Measurements from ENCODE around the gene ZNF708. TPM values are rescaled to one million over a fixed set of nuclear protein-coding genes. Genes with fewer than 3 reads are reported as not detected.

ZNF708 gene
- total and polyA plus RNA-seq, 9 of the 15 experiments (the other 6 are each of a cell fraction or from before 2014, with no cell fraction given) = 2.9 to 11.9 (median 6.7) TPM

DNA sequence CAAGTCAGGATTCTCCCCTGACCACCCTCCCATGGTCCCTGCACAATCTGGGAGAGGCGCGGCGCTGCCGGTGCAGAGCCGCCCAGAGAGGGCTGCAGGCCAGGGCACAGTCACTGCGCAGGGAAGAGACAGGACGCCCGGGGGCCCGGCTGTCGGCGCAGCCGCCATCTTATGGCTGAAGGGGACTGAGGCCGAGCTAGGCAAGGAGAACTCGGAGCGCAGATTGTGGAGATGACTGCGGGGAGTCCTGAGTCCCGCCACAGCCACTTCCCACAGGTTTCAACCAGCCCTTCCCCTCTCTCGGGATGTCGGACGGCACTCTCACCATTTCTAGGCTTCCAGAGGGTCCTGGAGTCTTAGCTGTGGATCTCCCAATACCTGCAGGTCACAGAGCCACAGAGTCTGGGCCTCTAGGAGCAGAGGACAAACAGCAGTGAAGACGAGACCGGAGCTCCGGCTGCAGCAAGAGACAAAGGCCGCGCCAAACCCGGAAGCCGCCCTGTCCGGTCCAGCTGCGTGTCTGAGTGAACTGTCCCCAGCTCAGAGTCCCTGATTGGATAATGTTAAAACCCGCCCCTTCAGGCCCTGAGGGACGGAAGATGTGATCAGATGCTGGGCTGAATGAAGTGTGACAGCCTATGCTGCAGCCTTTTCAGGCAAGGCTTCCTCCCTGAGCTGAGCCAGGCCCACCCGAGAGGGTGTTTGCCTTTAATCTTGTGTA lies at the start of gene ZNF708 (continued):
- TF ChIP-seq HBP1 (CRISPR knock-in tag; IDR thresholded peaks at IDR 0.05) = no peak
- peak; percentile 60; the same call in 1 of the 2 replicates for TF ChIP-seq PML (IDR thresholded peaks at IDR 0.05; ENCODE audit: low read length)
- TF ChIP-seq EWSR1 (IDR thresholded peaks at IDR 0.05; ENCODE audit: borderline replicate concordance, low read depth, partially characterized antibody) = no peak
- TF ChIP-seq ERF (CRISPR knock-in tag; IDR thresholded peaks at IDR 0.05) = no peak
- TF ChIP-seq ZNF274 (IDR thresholded peaks at IDR 0.05; ENCODE audit: borderline replicate concordance, low read depth, low read length) = no peak
- TF ChIP-seq, protein P1, sequence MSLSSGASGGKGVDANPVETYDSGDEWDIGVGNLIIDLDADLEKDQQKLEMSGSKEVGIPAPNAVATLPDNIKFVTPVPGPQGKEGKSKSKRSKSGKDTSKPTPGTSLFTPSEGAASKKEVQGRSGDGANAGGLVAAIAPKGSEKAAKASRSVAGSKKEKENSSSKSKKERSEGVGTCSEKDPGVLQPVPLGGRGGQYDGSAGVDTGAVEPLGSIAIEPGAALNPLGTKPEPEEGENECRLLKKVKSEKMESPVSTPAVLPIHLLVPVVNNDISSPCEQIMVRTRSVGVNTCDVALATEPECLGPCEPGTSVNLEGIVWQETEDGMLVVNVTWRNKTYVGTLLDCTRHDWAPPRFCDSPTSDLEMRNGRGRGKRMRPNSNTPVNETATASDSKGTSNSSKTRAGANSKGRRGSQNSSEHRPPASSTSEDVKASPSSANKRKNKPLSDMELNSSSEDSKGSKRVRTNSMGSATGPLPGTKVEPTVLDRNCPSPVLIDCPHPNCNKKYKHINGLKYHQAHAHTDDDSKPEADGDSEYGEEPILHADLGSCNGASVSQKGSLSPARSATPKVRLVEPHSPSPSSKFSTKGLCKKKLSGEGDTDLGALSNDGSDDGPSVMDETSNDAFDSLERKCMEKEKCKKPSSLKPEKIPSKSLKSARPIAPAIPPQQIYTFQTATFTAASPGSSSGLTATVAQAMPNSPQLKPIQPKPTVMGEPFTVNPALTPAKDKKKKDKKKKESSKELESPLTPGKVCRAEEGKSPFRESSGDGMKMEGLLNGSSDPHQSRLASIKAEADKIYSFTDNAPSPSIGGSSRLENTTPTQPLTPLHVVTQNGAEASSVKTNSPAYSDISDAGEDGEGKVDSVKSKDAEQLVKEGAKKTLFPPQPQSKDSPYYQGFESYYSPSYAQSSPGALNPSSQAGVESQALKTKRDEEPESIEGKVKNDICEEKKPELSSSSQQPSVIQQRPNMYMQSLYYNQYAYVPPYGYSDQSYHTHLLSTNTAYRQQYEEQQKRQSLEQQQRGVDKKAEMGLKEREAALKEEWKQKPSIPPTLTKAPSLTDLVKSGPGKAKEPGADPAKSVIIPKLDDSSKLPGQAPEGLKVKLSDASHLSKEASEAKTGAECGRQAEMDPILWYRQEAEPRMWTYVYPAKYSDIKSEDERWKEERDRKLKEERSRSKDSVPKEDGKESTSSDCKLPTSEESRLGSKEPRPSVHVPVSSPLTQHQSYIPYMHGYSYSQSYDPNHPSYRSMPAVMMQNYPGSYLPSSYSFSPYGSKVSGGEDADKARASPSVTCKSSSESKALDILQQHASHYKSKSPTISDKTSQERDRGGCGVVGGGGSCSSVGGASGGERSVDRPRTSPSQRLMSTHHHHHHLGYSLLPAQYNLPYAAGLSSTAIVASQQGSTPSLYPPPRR (CRISPR knock-in tag; IDR thresholded peaks at IDR 0.05; ENCODE audit: borderline replicate concordance) = no peak
- no peak for TF ChIP-seq MTA1 (IDR thresholded peaks at IDR 0.05; ENCODE audit: borderline replicate concordance)
- no peak for TF ChIP-seq FUS (optimal IDR thresholded peaks at IDR 0.05; ENCODE audit: low read depth, low read length)
- TF ChIP-seq TGIF2 (CRISPR knock-in tag; IDR thresholded peaks at IDR 0.05) = no peak
- TF ChIP-seq ZNF592 (IDR thresholded peaks at IDR 0.05) = no peak
- peak in 1 of 3 experiments; percentile 92; a peak in 3 of 6 replicates for TF ChIP-seq ZBTB11 (CRISPR knock-in tag; IDR thresholded peaks at IDR 0.05)
- TF ChIP-seq FOS (IDR thresholded peaks at IDR 0.05; ENCODE audit: extremely low read depth, insufficient read length) = no peak

Data from K562 (cell line).